Activated B cell treated with CpG ODN at 0.5 μM for 24 hours (primary cell): ENCODE data around the gene COL4A6. TPM values are rescaled to one million over a fixed set of nuclear protein-coding genes. Genes with fewer than 3 reads are reported as not detected.
"Not testable (repeated sequence)": the region's sequence is repeated elsewhere in the genome, so short reads cannot be mapped to it uniquely, and the experiment has no call there.

Experiments
- ATAC-seq: fragments of 200-7000 bp; cut with Tn5 transposase; one replicate; pipeline ENCODE4 v1.10.0; 2021; ENCODE audit warnings: low read depth, mild to moderate bottlenecking, moderate library complexity
- CTCF ChIA-PET: fragments of 350-600 bp; sonication (Branson Sonifier 250); formaldehyde crosslinking; loops from one replicate; lab custom pipeline; 2021; ENCODE audit warnings: antibody characterized with exemption; lab: Charles Lee
- POLR2A ChIA-PET: fragments of 350-600 bp; sonication (Branson Sonifier 250); formaldehyde crosslinking; loops from one replicate; lab custom pipeline; 2021; ENCODE audit warnings: antibody characterized with exemption; lab: Charles Lee
- DNase-seq: peaks from one replicate; pipeline ENCODE4 v3.0.0; 2022
- H3K27ac Mint-ChIP-seq: one replicate; pipeline ENCODE4 v1.8.0; 2020; ENCODE audit warnings: mixed read lengths
- H3K27me3 Mint-ChIP-seq: one replicate; pipeline ENCODE4 v1.8.0; 2021; ENCODE audit warnings: mixed read lengths
- H3K36me3 Mint-ChIP-seq: one replicate; pipeline ENCODE4 v1.8.0; 2021; ENCODE audit warnings: low read depth, mixed read lengths
- H3K4me1 Mint-ChIP-seq: one replicate; pipeline ENCODE4 v1.8.0; 2021; ENCODE audit warnings: mixed read lengths
- H3K4me3 Mint-ChIP-seq: one replicate; pipeline ENCODE4 v1.8.0; 2020; ENCODE audit warnings: mild to moderate bottlenecking, mixed read lengths
- H3K9me3 Mint-ChIP-seq: one replicate; pipeline ENCODE4 v1.8.0; 2020; ENCODE audit warnings: mixed read lengths
- intact Hi-C: fragments of 100-400 bp; cut with micrococcal nuclease; formaldehyde crosslinking; loops from one replicate; pipeline ENCODE4 v1.15.1; 2024
- total RNA-seq: library from RNA; stranded (reverse); gene quantifications from 2 replicates; pipeline ENCODE4 v1.2.3, GENCODE V29; 2022
- TF ChIP-seq, protein P1 (sequence below): fragments of 200-600 bp; IDR thresholded peaks from one replicate; pipeline ENCODE4 v1.8.0; 2022; ENCODE audit warnings: antibody characterized with exemption, mild to moderate bottlenecking

The COL4A6 gene
- total RNA-seq = not detected in 2 replicates

DNA sequence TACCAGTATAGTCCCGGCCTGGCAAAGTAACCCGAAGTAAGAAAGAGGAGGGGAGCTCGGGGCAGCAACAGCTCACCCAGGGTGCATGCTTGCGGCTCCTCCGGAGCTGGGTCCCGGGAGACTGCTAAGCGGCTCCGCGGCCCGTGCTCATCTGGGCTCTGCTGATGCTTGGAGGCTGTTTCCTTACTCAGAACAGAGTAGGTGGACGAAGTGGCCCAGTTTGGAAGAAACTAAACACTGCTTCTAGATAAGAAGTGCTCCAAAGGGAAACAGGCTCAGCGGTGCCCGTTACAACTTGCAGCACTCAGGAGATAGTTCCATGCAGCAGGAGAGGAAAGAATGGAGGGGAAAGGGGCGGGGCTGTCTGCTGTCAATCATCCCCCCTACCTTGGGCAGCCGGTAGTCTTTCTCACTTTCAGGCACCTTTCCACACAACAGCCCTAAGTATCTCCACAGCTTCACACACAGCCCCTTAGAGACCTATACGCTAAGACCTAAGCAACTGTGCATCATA, at the start of gene COL4A6:
Gene COL4A6, minus strand, starts transcription at position 313 of the 514 bp plus-strand sequence. Its CDS starts 226 bp downstream, at position 87.
- Mint-ChIP-seq H3K4me1 (peaks cover 9% of the 10 kb centered on the region), H3K27me3 (peaks cover 6% of the 10 kb centered on the region), H3K36me3 (no peaks in the 10 kb centered on the region), H3K4me3 (no peak within 1 kb of the TSS), H3K9me3 (no peaks in the 10 kb centered on the region), H3K27ac (no peak within 1 kb of the TSS)
- DNase-seq (no peak), ATAC-seq (no peak)
- ChIA-PET CTCF (no interaction called here), POLR2A (no interaction called here)
- TF ChIP-seq, protein P1, sequence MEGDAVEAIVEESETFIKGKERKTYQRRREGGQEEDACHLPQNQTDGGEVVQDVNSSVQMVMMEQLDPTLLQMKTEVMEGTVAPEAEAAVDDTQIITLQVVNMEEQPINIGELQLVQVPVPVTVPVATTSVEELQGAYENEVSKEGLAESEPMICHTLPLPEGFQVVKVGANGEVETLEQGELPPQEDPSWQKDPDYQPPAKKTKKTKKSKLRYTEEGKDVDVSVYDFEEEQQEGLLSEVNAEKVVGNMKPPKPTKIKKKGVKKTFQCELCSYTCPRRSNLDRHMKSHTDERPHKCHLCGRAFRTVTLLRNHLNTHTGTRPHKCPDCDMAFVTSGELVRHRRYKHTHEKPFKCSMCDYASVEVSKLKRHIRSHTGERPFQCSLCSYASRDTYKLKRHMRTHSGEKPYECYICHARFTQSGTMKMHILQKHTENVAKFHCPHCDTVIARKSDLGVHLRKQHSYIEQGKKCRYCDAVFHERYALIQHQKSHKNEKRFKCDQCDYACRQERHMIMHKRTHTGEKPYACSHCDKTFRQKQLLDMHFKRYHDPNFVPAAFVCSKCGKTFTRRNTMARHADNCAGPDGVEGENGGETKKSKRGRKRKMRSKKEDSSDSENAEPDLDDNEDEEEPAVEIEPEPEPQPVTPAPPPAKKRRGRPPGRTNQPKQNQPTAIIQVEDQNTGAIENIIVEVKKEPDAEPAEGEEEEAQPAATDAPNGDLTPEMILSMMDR = no peak
- intact Hi-C loops = no loop called here

GRCh38 chrX:108485960-108486359, 47.7 kb upstream of the COL4A6 start:
- H3K4me1 Mint-ChIP-seq = no peaks in the 10 kb centered on the region
- TF ChIP-seq, protein P1 = no peak
- H3K36me3 Mint-ChIP-seq = no peaks in the 10 kb centered on the region
- no peaks in the 10 kb centered on the region for H3K27me3 Mint-ChIP-seq
- ATAC-seq = no peak
- no peaks in the 10 kb centered on the region for H3K9me3 Mint-ChIP-seq
- ChIA-PET CTCF (no interaction called here), POLR2A (no interaction called here)
- intact Hi-C loops = no loop called here
- no peak overlapping the region for H3K4me3 Mint-ChIP-seq
- no peak for DNase-seq
- H3K27ac Mint-ChIP-seq = no peak overlapping the region

- TF ChIP-seq, protein P1 = no peak
- ChIA-PET POLR2A (no interaction called here), CTCF (no interaction called here)
- no peak for ATAC-seq
- intact Hi-C loops = no loop called here
- Mint-ChIP-seq H3K9me3 (no peaks in the 10 kb centered on the region), H3K4me3 (no peak overlapping the region), H3K36me3 (no peaks in the 10 kb centered on the region), H3K27ac (no peak overlapping the region), H3K27me3 (no peaks in the 10 kb centered on the region), H3K4me1 (no peaks in the 10 kb centered on the region)
- DNase-seq = no peak
These were observed 46.0 kb upstream of the COL4A6 start for GRCh38 chrX:108484251-108484650.

- H3K27me3 Mint-ChIP-seq, H3K36me3 Mint-ChIP-seq, intact Hi-C loops, CTCF ChIA-PET, ATAC-seq, H3K9me3 Mint-ChIP-seq, DNase-seq, POLR2A ChIA-PET, H3K4me1 Mint-ChIP-seq, H3K27ac Mint-ChIP-seq, H3K4me3 Mint-ChIP-seq: not testable (repeated sequence)
These were observed 43.3 kb upstream of the COL4A6 start for GRCh38 chrX:108481528-108481927.

DNA sequence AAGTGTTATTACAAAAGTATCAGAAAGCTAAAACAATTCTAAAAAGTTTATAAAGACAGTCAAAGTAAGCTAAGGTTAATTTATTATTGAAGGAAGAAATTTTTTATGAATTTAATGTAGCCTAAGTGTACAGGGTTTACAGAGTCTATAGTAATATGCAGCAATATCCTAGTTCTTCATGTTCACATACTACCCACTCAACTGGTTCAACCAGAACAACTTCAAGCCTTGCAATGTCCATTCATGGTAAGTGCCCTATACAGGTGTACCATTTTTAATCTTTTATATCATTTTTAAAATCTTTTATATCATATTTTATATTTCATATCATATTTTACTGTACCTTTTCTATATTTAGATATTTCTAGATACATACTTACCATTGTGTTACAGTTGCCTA, 35.8 kb upstream of the COL4A6 start:
- CTCF ChIA-PET = no interaction called here
- no peak overlapping the region for H3K4me3 Mint-ChIP-seq
- TF ChIP-seq, protein P1 = no peak
- H3K36me3 Mint-ChIP-seq = no peaks in the 10 kb centered on the region
- no peak overlapping the region for H3K27ac Mint-ChIP-seq
- no peaks in the 10 kb centered on the region for H3K9me3 Mint-ChIP-seq
- intact Hi-C loops = no loop called here
- ATAC-seq (no peak), DNase-seq (no peak)
- POLR2A ChIA-PET = no interaction called here
- H3K27me3 Mint-ChIP-seq = no peaks in the 10 kb centered on the region
- H3K4me1 Mint-ChIP-seq = no peaks in the 10 kb centered on the region

DNA sequence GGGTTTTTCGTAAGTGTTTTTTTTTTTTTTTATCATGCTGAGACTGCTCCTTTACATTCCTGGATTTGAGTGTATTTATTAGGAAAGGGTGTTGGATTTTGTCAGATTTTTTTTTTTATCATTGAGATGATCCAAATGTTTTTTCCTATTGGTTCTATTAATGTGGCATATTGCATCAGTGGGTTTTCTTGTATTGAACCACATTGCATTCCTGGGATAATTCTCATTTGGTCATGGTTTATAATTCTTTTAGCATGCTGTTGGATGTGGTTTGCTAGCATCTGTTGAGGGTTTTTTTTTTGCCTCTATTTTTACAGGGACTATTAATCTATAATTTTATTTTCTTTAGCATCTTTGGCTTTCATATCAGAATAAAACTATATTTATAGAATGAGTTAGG, 30.3 kb upstream of the COL4A6 start:
- Mint-ChIP-seq H3K4me1 (no peaks in the 10 kb centered on the region), H3K27ac (no peak overlapping the region), H3K27me3 (no peaks in the 10 kb centered on the region), H3K9me3 (no peaks in the 10 kb centered on the region), H3K4me3 (no peak overlapping the region), H3K36me3 (no peaks in the 10 kb centered on the region)
- ATAC-seq (no peak), DNase-seq (no peak)
- CTCF ChIA-PET = no interaction called here
- POLR2A ChIA-PET = no interaction called here
- intact Hi-C loops = no loop called here
- TF ChIP-seq, protein P1 = no peak
